Measurements from ENCODE around the gene CLCN7. TPM values are rescaled to one million over a fixed set of nuclear protein-coding genes. Genes with fewer than 3 reads are reported as not detected.

The CLCN7 gene
- total and polyA plus RNA-seq, 2 of the 8 experiments (the other 6 are each of a cell fraction or from before 2014, with no cell fraction given), result 38.6 to 81.5 TPM

GRCh38 chr16:1451702-1452392 is 23.0 kb downstream of the CLCN7 start (continued):
- TF ChIP-seq RAD21 (IDR thresholded peaks at IDR 0.05 in 1 of 2, conservative IDR thresholded peaks at IDR 0.05 in 1 of 2; ENCODE audit: low read depth in 2 of 2, low read length in 2 of 2), result no peak
- TF ChIP-seq EZH2 (IDR thresholded peaks at IDR 0.05; ENCODE audit: low read depth, low read length, severe bottlenecking), result no peak
- TF ChIP-seq RNF2 (IDR thresholded peaks at IDR 0.05; ENCODE audit: borderline replicate concordance, low read depth, low read length, missing control alignments, poor library complexity, severe bottlenecking), result no peak
- no peak for TF ChIP-seq RFX5 (IDR thresholded peaks at IDR 0.05; ENCODE audit: borderline replicate concordance, low read depth, low read length)
- no peak for TF ChIP-seq ZNF274 (IDR thresholded peaks at IDR 0.05; ENCODE audit: borderline replicate concordance, extremely low read depth, low read length)
- TF ChIP-seq CHD2 (IDR thresholded peaks at IDR 0.05; ENCODE audit: low read length), result no peak
- no peak for TF ChIP-seq ASH2L (IDR thresholded peaks at IDR 0.05; ENCODE audit: low read length)
- no peak for TF ChIP-seq SIX5 (IDR thresholded peaks at IDR 0.05; ENCODE audit: low read depth, low read length)
- TF ChIP-seq, protein P1, sequence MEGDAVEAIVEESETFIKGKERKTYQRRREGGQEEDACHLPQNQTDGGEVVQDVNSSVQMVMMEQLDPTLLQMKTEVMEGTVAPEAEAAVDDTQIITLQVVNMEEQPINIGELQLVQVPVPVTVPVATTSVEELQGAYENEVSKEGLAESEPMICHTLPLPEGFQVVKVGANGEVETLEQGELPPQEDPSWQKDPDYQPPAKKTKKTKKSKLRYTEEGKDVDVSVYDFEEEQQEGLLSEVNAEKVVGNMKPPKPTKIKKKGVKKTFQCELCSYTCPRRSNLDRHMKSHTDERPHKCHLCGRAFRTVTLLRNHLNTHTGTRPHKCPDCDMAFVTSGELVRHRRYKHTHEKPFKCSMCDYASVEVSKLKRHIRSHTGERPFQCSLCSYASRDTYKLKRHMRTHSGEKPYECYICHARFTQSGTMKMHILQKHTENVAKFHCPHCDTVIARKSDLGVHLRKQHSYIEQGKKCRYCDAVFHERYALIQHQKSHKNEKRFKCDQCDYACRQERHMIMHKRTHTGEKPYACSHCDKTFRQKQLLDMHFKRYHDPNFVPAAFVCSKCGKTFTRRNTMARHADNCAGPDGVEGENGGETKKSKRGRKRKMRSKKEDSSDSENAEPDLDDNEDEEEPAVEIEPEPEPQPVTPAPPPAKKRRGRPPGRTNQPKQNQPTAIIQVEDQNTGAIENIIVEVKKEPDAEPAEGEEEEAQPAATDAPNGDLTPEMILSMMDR (IDR thresholded peaks at IDR 0.05; ENCODE audit: control extremely low read depth in 1 of 3, insufficient read depth in 1 of 3, low read depth in 1 of 3, low read length in 3 of 3), result no peak
